Stimulated activated CD4-positive, alpha-beta T cell treated with anti-CD3 and anti-CD28 coated beads, Interleukin-12 subunit alpha, Interleukin-12 subunit beta, amount 100 ng/mL, for 4 hours (primary cell): ENCODE measurements around the gene AGER.

Source experiments
- DNase-seq: peaks from one replicate; pipeline ENCODE4 v3.0.0-alpha.2; 2020

AGER gene

DNA sequence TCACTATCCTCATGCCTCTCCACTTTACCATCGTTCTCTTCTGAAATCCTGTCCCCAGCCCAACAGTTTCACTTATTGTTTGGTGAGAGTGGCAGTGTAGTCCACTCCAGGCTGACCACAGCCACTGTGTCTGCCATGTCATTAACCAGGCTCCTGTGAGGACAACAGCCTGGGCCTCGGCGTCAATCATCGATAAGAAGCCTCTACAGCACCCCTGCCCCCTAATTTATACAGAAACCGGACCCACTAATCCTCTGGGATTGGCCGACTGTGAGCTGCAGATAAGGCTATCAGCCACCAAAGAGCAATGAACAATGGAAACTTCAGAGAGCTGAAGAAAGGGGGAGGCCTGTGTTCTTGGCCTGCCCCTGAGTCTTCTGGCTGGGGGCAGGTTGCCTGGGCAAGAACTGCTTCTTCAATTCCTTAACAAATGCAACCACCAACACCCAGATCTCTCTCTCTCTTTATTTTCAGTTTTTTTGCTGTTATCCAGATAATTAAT lies 16.2 kb downstream of the AGER start:
- no peak for DNase-seq

DNA sequence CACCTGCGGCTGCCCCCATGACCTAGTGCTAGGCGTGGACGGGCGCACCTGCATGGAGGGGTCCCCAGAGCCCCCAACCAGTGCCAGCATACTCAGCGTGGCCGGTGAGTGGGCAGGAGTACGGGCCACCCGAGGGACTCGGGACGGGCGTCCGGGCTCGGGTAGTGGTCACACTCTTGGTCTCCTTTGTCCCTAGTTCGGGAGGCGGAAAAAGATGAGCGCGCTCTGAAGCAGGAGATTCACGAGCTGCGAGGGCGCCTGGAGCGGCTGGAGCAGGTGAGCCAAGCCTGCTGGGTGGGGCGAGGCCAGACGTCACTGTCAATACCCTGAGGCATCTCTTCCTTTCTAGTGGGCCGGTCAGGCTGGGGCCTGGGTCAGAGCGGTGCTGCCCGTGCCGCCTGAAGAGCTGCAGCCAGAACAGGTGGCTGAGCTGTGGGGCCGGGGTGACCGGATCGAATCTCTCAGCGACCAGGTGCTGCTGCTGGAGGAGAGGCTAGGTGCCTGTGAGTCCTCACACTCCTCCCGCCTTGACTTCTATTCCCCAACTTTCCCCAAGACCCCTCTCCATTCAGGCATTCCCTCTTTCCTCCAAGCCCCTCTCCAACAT lies 16.8 kb downstream of the AGER start:
- DNase-seq: no peak

DNA sequence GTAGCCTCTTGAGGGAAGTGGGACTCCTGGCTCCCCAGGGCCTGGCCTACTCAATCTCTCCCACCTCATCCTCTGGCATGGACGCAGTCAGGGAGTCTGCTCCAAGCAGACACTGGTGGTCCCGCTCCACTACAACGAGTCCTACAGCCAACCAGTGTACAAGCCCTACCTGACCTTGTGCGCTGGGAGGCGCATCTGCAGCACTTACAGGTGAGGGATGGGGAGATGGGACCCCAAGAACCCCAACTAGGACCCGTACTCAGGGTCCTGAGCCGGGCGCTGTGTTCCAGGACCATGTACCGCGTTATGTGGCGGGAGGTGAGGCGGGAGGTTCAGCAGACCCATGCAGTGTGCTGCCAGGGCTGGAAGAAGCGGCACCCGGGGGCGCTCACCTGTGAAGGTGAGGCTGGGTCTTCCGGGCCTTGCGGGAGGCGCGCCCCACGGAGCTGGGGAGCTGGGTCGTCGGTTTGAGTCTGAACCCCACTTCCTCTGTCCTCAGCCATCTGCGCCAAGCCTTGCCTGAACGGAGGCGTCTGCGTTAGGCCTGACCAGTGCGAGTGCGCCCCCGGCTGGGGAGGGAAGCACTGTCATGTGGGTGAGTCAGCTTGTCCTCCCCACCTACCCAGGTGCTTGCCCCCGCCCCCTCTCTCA lies 17.5 kb downstream of the AGER start:
- DNase-seq: no peak

DNA sequence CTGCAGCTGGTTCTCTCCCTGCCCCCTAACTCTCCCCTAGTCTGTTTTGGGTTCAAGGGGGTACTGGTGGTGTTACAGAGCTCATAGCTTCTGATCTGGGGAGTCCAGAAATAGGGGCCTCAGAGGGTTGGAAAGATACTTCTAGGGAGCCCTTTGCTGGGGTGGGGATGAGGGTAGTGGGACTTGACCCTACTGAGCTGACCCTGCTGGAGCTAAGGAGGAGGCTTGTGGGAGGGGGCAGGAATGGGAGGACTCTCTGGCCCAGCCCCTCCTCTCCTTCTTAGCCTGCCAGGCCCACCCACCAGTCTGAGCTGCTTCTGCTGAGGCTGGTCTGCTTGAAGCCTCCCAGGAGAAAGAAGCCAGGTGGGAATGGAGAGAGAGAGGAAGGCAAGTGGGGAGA lies 19.8 kb downstream of the AGER start, which contains the start of gene EGFL8:
Gene EGFL8, plus strand, starts transcription at position 301 of the 400 bp plus-strand sequence. CDS start 1,571 bp downstream, outside the sequence.
- DNase-seq: no peak

DNA sequence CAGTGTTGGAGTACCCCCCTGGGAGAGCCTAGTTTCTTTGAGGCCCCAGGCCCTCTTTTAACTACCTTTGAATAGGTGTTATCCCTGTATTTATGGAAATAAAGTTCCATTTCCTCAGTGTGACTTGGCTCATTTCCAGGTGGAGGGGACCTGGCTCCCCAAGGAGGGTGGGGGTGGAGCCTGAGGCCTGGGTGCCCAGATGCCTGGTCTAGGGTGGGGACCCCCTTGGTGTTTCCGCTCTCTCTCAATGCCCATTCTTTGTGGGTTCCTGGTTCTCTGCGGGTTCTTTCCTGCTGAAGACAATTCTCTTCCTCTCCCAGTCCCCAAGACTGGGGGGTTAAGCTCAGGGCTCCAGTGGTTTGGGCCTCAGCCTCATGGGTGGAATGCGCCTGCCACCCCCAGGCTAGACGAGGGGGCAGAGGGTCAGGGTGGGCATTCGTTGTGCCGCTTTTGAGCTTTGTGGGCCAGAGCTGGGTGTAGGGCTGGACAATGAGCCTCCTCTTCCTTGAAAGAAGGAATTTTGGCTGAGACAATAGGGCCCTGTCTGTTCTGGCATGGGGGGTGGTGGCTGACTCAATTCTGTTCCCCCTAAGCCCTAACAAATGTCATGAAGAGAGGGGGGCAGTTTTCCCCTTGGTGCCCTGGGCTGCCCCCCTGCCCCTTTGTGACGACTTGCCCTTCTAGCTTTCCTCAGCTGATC lies 20.3 kb downstream of the AGER start:
- DNase-seq: no peak

DNA sequence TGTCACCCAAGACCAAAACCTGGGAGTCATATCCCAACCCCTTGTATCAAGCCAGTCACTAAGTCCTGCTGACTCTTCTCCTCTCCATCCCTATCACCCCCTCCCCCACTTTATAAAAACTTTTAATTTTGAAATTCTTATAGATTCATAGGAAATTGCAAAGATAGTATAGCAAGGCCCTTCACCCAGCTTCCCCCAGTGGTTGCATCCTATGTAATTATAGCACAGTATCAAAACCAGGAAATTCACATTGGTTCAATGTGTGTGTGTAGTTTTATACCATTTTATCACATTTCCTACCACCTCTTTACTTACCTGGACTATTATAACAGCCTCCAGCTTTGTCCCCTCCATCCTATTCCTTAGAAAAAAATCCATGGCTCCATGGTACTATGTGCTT lies 26.0 kb downstream of the AGER start:
- no peak for DNase-seq

DNA sequence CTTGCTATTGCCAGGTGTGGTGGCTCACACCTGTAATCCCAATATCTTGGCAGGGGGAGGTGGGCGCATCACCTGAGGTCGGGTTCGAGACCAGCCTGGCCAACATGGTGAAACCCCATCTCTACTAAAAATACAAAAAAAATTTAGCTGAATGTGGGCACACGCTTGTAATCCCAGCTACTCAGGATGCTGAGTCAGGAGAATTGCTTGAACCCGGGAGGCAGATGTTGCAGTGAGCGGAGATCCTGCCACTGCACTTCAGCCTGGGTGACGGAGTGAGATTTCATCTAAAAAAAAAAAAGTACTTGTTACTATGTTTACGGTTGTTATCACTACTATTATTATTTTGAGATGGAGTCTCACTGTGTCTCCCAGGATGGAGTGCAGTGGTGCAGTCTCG lies 27.2 kb downstream of the AGER start:
- DNase-seq: no peak

DNA sequence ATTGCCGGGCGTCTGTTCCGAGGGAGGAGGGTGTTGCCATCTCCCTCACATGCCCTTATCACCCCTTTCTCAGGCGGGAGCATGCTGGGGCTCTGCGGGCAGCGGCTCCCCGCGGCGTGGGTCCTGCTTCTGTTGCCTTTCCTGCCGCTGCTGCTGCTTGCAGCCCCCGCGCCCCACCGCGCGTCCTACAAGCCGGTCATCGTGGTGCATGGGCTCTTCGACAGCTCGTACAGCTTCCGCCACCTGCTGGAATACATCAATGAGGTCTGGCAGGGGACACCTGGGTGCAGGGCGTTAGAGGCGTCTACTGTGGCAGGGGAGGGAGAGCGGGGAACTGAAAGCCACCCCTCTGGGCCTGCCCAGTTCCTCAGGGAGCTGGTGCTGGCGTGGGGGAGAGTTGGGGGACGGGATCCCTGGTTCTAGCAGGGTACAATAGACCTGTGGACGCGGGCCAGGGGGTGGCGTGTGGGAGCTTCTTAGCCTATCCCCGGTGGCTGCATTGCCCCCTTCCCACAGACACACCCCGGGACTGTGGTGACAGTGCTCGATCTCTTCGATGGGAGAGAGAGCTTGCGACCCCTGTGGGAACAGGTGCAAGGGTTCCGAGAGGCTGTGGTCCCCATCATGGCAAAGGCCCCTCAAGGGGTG lies 29.4 kb downstream of the AGER start:
- DNase-seq: peak; percentile 52

DNA sequence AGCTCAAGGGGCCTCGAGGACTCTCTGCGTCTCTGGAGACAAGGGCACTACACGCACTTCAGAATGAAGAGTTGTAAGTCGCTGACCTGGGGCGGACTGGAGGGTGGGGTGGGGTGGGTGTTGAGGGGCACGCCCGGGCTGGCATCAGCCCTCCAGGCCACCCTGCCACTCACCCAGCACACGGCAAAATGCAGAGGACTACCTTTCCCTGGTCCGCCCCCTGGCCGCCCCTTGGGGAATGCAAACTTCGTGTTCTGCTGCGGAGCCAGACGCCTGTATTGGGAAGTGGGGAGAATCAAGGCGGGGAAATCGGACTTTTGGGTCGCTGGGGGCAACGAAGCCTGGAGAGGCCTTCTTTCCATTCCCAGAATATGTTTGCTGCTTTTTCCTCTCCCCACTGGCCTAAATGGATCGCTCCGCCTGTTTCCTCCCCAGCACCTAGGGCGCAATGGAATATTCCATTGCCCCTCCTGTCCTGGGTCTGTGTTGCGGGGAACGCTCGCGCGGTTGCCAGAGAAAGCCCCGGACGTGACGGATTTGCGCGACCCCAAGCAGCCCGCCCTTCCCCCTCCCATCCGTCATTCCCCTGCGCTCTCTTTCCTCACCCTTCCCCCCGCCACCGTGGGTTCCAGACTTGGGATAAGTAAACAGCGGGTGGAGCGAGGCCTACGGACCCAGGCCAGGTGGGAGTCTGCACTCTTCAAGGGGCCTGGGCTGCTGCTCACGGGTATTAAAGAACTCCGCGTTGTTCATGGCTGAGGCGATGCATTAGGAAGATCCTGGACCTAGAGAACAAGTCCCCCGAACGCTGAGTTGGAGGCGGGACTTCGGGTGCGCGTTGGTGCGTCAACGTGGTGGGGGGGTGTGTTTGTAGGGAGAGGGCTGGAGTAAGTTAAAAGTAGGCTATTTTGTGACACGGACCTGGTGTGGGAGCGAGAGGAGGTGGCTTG lies 30.2 kb downstream of the AGER start, which contains the start of gene PPT2:
Gene PPT2, plus strand, starts transcription at position 578 of the 950 bp plus-strand sequence. CDS start 454 bp downstream, outside the sequence.
- DNase-seq: peak; percentile 65

DNA sequence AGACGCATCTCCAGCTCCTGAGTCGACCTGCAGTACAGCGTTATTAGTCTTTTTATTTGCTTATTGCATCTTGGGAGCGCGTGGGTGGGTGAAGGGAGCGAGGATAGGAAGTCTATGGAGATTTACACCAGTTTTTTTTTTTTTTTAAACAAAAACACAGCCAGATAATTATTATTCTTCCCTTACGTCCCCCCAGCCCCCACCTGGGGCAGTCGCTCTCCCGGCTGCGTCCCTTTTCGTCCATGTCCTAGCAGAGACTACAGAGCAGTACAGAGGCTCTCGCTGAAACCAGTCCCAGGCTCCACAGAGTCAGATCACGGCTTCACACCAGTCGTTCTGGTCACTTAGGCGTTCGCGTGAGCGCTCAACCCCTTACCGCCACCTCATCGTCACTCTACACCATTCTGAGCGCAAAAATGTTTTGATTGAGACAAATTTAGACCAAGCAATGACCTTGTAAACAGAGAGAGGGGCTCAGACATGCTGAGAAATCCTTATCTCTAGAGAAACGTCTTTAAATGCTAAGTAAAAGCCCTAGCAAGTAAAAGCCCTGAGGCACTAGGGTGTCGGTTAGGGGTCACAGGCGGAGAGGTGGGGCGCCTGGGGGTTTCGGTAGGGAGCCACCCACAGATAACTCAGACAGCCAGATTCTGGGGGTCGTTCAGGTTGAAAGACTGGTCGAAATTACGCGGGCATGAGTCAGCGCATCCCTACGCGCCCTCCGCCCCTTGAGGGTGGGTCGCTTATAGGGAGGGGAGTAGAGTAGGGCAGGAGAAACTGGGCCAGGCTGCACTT lies 31.1 kb downstream of the AGER start:
- no peak for DNase-seq

DNA sequence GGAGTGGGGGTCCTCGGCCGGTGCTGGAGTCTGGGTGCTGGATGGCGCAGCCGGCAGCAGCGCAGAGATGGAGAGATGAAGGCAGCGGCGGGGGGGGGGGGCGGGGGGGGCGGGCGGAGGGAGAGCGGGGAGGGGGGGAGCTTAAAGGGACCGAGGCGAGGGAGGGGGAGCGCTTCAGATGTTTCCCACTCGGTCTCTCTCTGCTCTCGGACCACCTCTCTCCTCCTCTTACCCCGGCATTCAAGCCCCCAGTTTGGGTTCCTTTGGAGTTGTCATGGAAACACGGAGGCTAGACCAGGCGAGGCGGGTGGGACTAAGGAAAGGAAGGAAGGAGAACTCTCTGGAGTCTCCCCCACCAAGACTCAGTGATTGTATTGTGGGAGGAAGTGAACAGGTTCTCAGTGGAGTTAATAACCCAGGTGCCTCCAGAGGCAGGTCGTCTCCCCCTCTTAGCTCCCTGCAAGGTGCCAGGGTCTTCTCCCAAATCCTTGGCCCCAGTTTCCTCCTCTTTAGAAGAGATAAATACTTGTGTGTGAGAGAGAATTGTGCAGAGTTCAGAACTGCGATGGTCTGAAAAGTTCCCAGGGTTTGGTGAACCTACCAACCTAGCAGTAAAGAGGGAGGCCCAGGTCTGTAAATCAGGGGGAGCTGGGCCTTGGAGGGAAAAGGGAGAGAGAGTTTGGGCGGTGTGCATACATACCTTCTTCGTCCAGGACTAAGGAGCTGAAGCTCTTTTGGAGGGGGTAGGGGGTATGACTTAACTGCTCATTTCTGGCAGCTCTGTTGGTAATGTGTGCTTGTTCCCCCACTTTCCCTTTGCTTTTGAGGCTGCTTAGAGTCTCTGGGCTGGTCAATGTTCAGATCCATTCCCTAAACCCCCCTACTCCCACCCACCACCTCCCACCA lies 31.9 kb downstream of the AGER start, which contains the start of gene PRRT1:
Gene PRRT1, minus strand, starts transcription at position 77 of the 906 bp plus-strand sequence. CDS start 112 bp downstream, outside the sequence.
- no peak for DNase-seq

DNA sequence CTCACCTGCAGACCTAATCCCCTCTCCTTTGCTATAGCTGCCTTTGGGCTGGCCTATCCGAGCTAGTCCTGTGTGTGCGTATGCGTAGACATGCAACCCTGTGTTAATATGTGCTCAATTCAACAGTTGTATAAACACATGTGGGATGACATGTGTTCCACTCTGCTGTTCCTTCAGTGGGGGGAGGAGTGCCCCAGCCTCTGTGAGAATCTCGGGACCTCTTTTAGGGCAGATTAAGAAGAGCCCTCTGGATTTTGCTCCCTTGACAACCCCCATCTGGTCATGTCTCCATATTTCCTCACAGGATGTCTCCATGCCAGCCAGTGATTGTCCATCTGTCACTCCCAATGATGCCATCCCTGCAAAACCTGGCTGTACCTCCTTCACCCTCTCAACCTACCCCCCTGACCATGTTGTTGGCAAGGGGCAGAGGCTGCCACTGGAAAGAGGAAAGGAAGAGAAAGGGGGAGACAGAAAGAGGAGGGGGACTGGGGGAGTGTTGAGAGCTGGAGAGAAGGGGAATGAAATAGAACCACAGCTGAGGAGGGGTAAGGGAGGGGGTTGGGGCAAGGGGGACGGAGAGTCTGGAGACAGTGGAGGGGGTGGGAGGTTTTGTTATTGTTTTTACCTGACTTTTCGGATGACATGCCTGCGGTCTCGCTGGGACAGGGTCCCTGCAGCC lies 32.7 kb downstream of the AGER start:
- DNase-seq: no peak

DNA sequence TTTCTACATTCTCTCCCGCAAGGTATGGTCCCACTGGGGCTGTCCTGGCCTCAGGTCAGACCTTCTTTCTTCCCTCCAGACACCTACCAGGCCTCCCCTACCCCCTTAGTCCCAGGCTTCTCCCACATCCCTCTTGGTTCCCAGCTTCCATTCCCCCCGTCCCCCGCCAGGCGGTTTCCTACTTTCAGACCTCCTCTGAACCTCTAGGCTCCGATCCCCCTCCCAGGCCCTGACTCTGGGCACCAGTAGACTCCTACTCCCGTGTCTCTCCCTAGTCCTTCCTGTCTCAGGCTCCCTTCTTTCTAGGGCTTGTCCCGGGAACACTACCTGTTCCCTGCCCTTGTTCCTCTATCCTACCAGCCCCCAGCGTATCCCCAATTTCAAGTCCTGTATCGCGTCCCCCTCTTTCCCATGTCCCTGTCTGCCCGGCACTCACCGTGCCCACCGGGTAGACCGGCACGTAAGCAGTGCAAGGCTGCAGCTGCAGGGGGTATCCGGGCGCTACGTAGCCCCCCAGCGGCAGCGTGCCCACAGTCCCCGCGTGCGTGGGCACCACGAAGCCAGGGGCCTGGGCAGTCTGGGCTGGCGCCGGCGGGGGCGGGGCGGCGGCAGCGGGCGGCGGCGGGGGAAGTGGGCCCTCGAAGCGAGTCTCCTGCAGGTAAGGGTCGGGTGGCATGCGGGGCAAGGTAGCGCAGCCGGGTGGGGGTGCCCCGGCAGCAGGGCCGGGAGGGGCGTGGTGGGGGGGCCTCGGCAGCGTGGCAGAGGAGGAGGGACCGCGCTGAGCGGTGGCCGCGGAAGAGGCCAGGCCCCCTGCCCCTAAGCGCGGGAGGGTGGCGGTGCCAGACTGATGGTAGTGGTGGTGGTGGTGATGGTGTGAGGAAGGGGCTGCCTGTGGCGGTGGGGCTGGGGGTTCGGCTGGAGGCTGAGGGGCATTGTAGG lies 33.9 kb downstream of the AGER start:
- no peak for DNase-seq

DNA sequence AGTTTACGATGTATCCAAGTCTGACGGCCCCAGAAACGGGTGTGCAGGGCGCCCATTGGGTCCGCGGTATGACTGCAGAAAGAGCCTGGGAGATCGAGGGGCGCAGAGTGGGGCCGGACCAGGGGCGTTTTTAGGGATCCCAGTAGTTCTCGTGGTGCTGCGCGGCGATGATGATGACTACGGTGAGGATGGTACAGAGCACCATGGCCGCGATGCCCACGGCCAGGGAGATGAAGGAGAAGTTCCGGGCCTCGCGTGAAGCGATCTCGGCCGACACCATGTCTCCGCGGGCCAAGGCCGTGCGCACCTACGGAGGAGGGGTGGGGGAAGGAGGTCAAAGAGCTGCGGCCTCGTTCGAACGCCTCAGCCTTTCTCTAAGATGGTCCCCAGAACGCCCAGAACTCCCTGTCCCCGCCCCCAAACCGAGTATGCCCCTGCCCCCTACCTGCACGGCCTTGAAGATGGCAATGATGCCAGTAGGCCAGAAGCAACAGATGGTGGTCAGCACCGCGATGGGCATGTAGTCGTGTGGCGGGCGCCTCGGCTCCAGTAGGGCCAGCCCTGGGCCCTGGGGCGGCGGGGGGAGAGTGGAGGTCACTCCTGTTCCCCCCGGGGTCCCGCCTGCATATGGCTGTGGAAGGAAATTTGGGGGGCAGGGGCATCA lies 34.8 kb downstream of the AGER start:
- DNase-seq: no peak

DNA sequence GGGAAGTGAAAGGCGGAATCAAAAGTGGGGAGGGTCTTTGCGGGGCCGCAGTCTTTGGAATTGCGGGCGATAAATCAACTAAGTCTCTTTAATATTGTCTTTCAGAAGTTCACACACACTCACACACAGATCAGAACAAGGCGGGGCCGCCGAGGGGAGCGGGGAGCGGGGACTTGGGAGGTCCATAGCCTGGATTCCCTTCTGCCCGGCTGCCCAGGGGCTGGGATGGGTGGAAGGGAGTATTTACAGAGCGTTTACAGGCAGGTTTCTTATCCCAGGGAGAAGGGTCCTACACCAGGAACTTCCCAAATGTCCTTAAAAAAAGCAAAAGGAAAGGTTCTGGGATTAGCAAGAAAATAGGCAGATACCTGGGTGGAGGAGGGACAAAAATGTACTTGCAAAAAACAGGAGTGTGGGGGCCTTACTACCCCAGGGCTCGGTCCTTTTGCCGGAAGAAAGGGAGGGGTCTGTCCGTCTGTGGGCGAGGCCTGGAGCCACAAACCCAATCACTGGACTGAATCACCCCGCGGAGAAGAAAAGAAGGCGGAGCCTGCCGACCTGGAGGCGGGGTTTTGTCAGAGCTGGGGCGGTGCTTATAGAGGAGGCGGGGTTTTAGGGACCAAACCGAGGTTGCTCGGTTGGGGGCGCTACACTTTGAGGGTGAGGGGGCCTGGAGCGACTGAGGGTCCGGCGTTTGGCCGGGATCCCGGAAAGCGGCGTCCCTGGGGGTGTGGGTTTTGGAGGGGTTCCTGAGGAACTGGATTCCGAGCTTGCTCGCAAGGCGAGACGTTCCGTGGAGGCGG lies 35.6 kb downstream of the AGER start:
- DNase-seq: peak; percentile 60

DNA sequence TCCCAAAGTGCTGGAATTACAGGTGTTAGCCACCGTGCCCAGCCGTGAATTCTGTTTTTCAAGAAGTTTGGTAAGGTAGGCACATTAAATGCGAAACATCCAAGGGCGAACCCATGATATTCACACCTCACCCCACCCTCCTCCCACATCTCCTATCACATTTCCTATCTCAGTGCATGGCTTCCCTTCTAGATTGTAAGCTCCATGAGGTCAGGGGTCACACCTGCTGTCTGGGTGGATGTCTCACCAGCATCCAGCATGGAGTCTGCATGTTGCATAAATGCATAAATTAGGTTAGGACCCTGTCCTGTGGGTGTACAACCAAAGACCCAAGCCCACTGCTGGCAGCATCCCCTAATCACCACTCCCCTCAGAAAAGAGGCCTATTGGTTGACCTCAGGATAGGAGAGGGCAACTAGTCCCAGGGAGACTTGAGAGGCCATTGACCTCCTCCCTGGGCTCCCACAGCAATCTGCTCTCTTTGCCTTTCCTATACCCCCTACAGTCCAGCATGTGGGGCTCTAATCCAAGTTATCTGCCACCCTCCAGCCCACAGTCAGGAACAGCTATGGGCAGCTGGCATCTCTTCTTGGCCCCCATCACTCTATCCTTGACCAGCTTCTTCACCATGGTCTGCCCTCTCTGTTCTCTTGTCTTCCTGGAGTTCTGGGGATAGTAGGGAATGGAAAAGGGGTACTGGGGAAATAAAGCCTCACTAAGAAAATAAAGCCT lies 36.5 kb downstream of the AGER start:
- DNase-seq: no peak
